NCI-H524 treated with DMSO at 0.1 percent for 48 hours (cell line): ENCODE measurements around the gene P2RX3.
"Not testable (repeated sequence)": the region's sequence is repeated elsewhere in the genome, so short reads cannot be mapped to it uniquely, and the experiment has no call there.

Experiments used
- DNase-seq: peaks from one replicate; lab custom pipeline; 2025; lab: John Stamatoyannopoulos, UW

The P2RX3 gene

GRCh38 chr11:57338142-57338541 is at the start of gene P2RX3:
P2RX3 (plus strand) TSS chr11:57338352; CDS start chr11:57338551, 199 bp downstream.
- DNase-seq: peak; percentile 65

- no peak for DNase-seq
These were observed 49.2 kb upstream of the P2RX3 start for GRCh38 chr11:57288771-57289579.

GRCh38 chr11:57290288-57290687 is 47.9 kb upstream of the P2RX3 start:
- DNase-seq: no peak

- no peak for DNase-seq
These were observed 43.7 kb upstream of the P2RX3 start for GRCh38 chr11:57294225-57295131.

- DNase-seq: not testable (repeated sequence)
These were observed 41.9 kb upstream of the P2RX3 start for GRCh38 chr11:57296205-57296604.

- DNase-seq: no peak
These were observed 40.9 kb upstream of the P2RX3 start for GRCh38 chr11:57297221-57297620.

GRCh38 chr11:57299150-57299737 is 38.9 kb upstream of the P2RX3 start:
- DNase-seq: no peak

- DNase-seq: no peak
These were observed 37.4 kb upstream of the P2RX3 start for GRCh38 chr11:57300785-57301184.

GRCh38 chr11:57301711-57302423 is 36.3 kb upstream of the P2RX3 start:
- no peak for DNase-seq

- no peak for DNase-seq
These were observed 35.7 kb upstream of the P2RX3 start for GRCh38 chr11:57302489-57302888.

- DNase-seq: no peak
These were observed 34.7 kb upstream of the P2RX3 start for GRCh38 chr11:57303280-57303989.

- peak; percentile 52 for DNase-seq
These were observed 34.1 kb upstream of the P2RX3 start for GRCh38 chr11:57303990-57304579.

GRCh38 chr11:57305523-57305922 is 32.6 kb upstream of the P2RX3 start:
- DNase-seq: no peak

- no peak for DNase-seq
These were observed 31.8 kb upstream of the P2RX3 start for GRCh38 chr11:57306161-57306876.

- no peak for DNase-seq
These were observed 31.1 kb upstream of the P2RX3 start for GRCh38 chr11:57306940-57307565.

- no peak for DNase-seq
These were observed 30.4 kb upstream of the P2RX3 start for GRCh38 chr11:57307666-57308270.

- no peak for DNase-seq
These were observed 29.6 kb upstream of the P2RX3 start for GRCh38 chr11:57308426-57309060.

GRCh38 chr11:57309106-57310059 is 28.8 kb upstream of the P2RX3 start:
- DNase-seq: no peak
